Lower leg skin (tissue), 4 donors: ENCODE results near the gene DISP3. TPM values are rescaled to one million over a fixed set of nuclear protein-coding genes. Genes with fewer than 3 reads are reported as not detected.

Source experiments
- DNase-seq, 2 donors: peaks; one replicate each; pipeline ENCODE4 v3.0.0-alpha.2; 2019; ENCODE audit warnings: low spot score in 2 of 2
- H3K4me3 ChIP-seq: fragments of 200-600 bp; sonication (generic); 2 replicates; pipeline ENCODE4 v1.5.1; 2017; ENCODE audit warnings: mild to moderate bottlenecking, low read depth; ENCODE audit not compliant: poor library complexity, severe bottlenecking
- POLR2A ChIP-seq, 2 donors: fragments of 450-650 bp; IDR thresholded peaks; one replicate each; pipeline ENCODE4 v1.6.1; 2016 to 2017; ENCODE audit warnings: antibody characterized with exemption in 2 of 2, mild to moderate bottlenecking in 1 of 2, moderate library complexity in 1 of 2
- WGBS, 2 donors: methylation state at CpG; one replicate each; pipeline ENCODE4 v1.1.5; 2018; 5-methylcytosine and 5-hydroxymethylcytosine counted together
- intact Hi-C: fragments of 100-400 bp; cut with DNase I; formaldehyde crosslinking; loops from one replicate; pipeline ENCODE4 v1.15.0; 2023; ENCODE audit warnings: low total_unique reads
- total RNA-seq, 4 donors: library from RNA; depleted of rRNA; stranded (reverse); fragments of >200 nt; gene quantifications; one replicate each; pipeline ENCODE4 v1.1.0, GENCODE V29; 2016
- TF ChIP-seq, protein P1 (sequence below), 3 donors: fragments of 450-650 bp; IDR thresholded peaks; one replicate each; pipeline ENCODE4 v1.5.1; 2016; ENCODE audit warnings: antibody characterized with exemption in 3 of 3, mild to moderate bottlenecking in 3 of 3, moderate library complexity in 2 of 3

The DISP3 gene
- total RNA-seq, 4 donors from 2014 or later: not detected

DNA sequence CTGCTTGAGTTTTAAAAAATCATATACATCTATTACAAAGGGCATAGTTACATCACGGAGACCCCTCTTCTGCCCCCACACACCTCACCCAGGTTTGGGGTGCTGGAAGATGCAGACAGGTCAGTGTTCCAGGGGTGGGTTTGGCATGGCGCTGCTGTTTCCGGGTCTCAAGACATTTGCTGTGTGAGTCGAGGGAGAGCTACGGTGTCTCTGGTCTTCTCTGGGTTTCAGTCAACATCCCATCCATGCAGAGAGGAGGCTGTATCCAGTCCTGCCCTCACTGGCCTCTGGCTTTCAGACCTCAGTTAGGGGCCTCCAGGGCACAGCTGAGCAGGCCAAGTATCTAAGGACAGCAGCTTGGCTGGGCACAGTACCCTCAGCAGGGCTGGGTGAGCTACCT, 28.6 kb upstream of the DISP3 start:
- H3K4me3 ChIP-seq: no peak overlapping the region
- WGBS, 2 donors: 91 to 92% methylated on average over 5 of the region's 5 CpGs
- intact Hi-C loops: no loop called here
- DNase-seq: no peak
- TF ChIP-seq, protein P1, sequence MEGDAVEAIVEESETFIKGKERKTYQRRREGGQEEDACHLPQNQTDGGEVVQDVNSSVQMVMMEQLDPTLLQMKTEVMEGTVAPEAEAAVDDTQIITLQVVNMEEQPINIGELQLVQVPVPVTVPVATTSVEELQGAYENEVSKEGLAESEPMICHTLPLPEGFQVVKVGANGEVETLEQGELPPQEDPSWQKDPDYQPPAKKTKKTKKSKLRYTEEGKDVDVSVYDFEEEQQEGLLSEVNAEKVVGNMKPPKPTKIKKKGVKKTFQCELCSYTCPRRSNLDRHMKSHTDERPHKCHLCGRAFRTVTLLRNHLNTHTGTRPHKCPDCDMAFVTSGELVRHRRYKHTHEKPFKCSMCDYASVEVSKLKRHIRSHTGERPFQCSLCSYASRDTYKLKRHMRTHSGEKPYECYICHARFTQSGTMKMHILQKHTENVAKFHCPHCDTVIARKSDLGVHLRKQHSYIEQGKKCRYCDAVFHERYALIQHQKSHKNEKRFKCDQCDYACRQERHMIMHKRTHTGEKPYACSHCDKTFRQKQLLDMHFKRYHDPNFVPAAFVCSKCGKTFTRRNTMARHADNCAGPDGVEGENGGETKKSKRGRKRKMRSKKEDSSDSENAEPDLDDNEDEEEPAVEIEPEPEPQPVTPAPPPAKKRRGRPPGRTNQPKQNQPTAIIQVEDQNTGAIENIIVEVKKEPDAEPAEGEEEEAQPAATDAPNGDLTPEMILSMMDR (IDR thresholded peaks at IDR 0.05): no peak
- no peak for TF ChIP-seq POLR2A (IDR thresholded peaks at IDR 0.05)

DNA sequence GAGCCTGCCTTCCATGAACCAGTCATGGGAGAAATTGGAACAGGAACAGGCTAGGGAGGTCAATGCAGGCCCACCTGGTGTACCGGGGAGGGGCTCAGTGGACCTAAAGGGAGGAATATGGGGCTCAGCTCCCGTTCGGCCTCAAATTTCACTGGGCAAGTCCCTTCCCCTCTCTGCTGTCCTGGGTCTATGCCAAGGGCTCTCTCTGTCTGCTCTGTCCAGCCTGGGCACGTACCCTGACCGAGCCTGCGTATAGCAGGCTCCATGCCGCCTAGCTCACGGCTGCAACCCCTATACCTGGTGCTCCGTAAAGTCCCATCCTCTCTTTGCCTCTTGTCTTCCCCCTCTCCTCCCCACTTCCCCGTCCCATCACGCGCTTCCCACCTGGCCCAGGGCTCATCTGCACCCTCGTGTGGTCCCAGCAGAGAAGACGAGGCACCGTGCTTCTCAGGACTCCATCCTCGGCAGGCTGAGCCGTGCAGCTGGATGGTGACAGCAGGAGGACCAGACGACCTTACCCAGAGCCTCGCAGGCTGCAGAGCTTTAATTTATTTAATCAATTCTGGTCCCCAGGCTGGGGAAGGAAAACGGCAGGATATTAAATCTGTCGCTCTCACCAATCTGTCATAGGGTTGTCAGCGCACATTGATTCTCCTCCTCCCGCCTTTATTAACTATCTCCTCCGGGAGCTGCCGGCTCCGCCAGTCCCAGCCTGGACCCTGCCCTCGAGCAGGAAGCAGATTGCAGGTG, 25.0 kb upstream of the DISP3 start:
- TF ChIP-seq POLR2A (IDR thresholded peaks at IDR 0.05): no peak
- TF ChIP-seq, protein P1 (IDR thresholded peaks at IDR 0.05): no peak
- WGBS, 2 donors: 27 to 30% methylated on average over 27 of the region's 27 CpGs
- no peak overlapping the region for H3K4me3 ChIP-seq
- intact Hi-C loops: no loop called here
- no peak for DNase-seq

DNA sequence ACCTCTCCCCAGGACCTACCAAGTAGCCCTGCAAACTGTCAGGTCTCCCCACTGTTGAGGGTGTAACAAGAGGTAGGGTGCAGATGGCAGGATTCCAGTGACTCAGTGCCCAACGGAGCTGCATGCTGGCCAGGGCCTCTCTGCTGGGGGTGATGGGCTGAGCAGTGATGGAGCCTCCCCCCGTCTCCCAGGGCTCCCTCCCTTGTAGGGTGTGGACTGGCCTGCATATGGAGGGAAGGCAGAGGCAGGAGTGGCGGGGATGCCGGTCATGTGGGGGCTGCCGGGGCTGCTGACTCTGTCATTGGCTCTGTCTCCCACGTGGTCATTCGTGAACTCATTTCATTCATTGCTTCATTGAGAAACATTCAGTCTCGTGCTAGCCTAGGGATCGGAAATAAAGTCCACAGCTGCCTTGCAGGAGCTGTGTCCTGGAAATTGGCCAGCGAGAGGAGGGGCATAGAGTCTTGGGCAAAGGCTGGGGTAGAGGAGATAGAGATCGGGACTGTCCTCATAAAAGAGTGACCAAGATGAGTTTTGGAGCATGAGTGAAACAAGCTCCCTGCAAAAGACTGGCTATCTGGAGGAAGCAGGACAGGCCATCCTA, 22.9 kb upstream of the DISP3 start:
- TF ChIP-seq POLR2A (IDR thresholded peaks at IDR 0.05): no peak
- TF ChIP-seq, protein P1 (IDR thresholded peaks at IDR 0.05): no peak
- intact Hi-C loops: no loop called here
- DNase-seq: no peak
- no peak overlapping the region for H3K4me3 ChIP-seq
- WGBS, 2 donors: 47 to 65% methylated on average over 11 of the region's 11 CpGs

DNA sequence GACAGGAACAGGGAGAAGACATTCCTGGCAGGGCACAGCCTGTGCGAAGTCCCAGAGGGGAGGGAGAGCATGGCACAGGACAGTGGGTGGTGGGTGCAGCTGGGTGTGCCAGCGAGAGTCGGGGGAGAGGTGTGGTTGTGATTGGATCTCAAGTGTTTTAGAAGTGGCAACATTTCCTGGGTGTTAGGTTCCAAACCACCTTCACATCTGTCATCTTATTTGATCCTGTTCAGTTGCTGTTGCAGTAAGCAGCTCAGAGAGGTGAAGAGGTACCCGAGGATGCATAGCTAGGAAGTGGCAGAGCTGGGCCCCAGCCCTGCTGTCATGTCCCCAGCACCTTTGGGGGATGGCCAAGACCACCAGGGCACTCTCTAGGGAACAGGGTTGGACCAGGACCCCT, 22.0 kb upstream of the DISP3 start:
- 45 to 52% methylated on average over 4 of the region's 4 CpGs for WGBS, 2 donors
- intact Hi-C loops: no loop called here
- no peak for DNase-seq
- TF ChIP-seq POLR2A (IDR thresholded peaks at IDR 0.05): no peak
- TF ChIP-seq, protein P1 (IDR thresholded peaks at IDR 0.05): no peak
- no peak overlapping the region for H3K4me3 ChIP-seq

DNA sequence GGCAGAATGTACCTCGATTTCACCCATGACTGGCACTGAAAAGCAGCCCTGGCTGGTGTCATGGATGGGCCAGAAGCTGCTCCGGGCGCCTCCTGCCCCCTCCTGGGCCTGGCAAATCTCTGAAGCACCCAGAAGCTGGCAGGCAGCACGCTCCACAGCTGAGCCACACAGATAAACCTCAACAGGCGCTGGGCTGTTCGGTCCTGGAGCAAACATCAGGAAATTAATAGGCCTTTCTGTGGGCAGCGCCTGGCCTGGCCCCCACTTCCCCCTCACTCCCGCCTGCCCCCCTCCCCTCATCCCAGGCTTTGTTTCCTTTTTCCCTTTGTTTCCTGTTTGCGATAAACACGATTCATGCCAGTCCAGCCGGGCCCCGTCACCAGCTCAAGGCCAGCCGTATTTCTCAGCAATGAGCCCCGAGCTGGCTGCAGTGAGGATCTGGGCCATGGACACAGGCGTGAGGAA, 20.1 kb upstream of the DISP3 start:
- 51 to 64% methylated on average over 15 of the region's 15 CpGs for WGBS, 2 donors
- intact Hi-C loops: no loop called here
- TF ChIP-seq, protein P1 (IDR thresholded peaks at IDR 0.05): no peak
- no peak for TF ChIP-seq POLR2A (IDR thresholded peaks at IDR 0.05)
- no peak overlapping the region for H3K4me3 ChIP-seq
- DNase-seq: no peak
